GM21423 (cell line): ENCODE results near the gene MYO9B.

Source experiments
- ATAC-seq: cut with Tn5 transposase; IDR thresholded peaks from one replicate; pipeline ENCODE4 v1.9.1; 2021; ENCODE audit warnings: mild to moderate bottlenecking, moderate library complexity; ENCODE audit not compliant: unreplicated experiment

MYO9B gene, protein sequence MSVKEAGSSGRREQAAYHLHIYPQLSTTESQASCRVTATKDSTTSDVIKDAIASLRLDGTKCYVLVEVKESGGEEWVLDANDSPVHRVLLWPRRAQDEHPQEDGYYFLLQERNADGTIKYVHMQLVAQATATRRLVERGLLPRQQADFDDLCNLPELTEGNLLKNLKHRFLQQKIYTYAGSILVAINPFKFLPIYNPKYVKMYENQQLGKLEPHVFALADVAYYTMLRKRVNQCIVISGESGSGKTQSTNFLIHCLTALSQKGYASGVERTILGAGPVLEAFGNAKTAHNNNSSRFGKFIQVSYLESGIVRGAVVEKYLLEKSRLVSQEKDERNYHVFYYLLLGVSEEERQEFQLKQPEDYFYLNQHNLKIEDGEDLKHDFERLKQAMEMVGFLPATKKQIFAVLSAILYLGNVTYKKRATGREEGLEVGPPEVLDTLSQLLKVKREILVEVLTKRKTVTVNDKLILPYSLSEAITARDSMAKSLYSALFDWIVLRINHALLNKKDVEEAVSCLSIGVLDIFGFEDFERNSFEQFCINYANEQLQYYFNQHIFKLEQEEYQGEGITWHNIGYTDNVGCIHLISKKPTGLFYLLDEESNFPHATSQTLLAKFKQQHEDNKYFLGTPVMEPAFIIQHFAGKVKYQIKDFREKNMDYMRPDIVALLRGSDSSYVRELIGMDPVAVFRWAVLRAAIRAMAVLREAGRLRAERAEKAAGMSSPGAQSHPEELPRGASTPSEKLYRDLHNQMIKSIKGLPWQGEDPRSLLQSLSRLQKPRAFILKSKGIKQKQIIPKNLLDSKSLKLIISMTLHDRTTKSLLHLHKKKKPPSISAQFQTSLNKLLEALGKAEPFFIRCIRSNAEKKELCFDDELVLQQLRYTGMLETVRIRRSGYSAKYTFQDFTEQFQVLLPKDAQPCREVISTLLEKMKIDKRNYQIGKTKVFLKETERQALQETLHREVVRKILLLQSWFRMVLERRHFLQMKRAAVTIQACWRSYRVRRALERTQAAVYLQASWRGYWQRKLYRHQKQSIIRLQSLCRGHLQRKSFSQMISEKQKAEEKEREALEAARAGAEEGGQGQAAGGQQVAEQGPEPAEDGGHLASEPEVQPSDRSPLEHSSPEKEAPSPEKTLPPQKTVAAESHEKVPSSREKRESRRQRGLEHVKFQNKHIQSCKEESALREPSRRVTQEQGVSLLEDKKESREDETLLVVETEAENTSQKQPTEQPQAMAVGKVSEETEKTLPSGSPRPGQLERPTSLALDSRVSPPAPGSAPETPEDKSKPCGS (N-terminal part only)

DNA sequence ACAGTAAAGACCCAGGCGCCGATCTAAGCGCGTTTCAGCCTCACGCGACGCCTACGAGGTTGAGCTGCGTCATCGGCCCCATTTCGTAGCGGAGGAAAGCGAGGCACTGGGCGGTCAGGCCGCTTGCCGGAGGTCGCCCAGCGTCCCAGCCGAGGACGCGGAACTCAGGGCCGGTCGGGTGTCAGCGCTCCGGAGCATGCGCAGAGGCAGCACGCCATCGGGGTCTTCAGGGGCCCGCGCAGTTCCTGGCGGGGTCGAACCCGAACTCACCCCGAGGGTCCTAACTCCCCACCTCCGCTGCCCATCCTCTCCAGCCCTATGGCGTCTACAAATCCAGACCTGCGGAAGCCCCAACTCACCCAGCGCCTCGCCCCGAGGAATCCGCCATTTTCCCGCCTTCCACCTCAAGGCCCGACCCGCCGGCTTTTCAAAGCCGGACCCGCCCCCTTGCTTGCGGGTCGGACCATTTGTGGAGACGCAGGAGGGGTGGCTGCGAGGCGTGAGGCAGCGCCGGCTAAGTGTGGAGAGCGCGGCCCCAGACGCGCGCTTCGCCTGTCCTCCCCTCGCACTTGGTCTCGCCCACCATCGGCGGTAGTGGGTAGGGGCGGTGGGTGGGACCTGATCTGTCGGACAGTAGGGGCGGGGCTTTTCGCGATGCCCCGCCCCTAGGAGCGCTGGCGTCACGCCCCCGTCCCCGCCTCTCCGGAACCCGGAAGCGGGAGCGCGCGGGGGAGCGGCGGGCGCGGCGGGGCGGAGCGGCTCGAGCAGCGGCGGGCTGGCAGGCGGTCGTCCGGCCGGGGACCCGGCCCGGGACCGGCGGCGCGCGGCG lies at the start of gene MYO9B, which contains the start of gene HAUS8:
TSS of gene MYO9B (plus strand) at position 743 of the 829 bp plus-strand sequence. CDS start 25,941 bp downstream, outside the sequence.
TSS of gene HAUS8 (minus strand) at position 418 of the 829 bp plus-strand sequence. CDS start at position 388, 30 bp downstream.
- ATAC-seq, result peak; percentile 84

DNA sequence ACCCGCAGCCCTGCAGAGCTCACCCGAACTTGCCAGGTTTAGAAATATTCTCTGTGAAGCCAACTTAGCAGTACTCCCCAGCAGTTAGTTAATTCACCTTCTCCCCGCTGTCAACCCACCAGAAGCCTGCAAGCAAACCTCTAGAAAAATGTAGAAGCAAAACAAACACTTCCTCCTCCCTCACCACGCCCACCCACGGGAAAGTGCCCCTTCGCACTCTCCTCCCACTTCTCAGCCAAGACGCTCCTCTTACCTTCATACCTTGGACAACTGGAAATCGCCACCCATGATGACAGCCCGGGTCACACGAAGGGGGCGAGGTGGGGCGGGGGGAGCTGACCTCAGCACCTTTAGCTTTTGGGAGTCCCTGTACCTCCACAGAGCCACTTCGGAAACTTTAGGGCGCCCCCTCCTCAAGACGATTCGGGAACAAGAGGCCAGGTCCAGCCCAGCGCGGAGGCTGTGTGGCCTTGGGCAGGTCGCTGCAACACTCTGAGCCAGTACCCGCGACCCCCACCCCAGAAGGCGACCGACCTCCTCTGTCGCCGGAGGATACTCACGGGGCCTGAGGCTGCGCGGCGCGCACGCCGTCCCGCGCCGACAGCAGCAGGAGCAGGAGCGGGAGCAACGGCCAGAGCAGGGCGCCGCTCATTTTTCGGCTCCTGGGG lies 49.5 kb upstream of the MYO9B start:
- ATAC-seq, result no peak

DNA sequence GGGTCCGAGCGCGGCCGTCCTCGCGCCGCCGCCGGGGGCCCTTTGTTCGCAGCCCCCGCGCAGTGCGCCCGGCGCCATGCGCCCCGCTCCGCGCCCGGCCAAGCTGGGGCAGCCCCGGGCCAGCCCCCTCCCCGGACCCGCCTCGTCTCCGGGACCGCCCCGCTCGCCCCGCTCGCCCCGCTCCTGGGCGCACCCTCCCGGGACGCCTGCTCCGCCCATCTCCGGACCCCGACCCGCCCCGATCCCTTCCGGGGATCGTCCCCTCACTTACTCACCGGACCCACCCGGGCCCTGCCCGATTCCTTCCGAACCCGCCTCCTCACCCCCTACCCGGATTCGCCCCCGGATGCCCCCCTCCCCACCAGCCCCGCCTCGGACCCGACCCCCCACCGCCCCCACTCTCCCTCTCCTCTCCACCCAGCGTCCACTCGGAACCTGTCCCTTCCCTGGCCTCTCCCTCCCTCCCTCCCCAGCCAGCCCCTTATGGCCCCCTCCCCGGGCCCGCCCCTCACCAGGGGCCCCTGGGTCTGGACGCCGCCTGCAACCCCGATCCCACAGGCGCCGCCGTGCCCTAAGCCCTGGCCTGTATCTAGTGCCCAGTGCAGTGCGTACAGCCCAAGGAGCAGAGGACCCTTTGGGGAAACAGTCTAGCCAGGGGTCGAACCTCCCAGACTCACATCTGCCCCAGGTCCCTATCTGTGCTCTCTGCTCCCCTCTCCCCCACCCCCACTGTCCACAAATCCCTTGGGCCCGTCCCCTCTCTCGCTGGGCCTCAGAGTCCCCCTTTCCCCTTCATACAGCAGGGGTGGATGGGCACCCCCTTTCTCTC lies 48.7 kb upstream of the MYO9B start, which contains the start of gene CPAMD8:
TSS of gene CPAMD8 (minus strand) at position 105 of the 829 bp plus-strand sequence. CDS start 168 bp downstream, outside the sequence.
- ATAC-seq, result no peak

DNA sequence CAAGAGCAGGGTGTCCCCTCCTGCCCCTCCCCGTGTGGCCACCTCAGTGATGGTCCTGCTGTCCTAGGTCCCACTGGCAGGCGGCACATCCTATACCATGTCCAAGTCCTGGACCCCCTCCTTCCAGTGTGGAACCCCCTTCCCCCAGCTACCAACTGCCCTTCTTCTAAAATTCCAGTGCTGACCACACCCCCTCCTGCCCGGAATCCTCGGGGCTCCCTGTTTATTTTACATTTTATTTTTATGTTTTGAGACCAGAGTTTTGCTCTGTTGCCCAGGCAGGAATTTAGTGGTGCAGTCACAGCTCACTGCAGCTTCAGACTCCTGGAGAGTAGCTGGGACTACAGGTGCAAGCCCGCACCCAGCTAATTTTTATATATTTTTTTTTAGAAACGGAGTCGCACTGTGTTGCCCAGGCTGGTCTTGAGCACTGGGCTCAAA lies 48.0 kb upstream of the MYO9B start:
- no peak for ATAC-seq

DNA sequence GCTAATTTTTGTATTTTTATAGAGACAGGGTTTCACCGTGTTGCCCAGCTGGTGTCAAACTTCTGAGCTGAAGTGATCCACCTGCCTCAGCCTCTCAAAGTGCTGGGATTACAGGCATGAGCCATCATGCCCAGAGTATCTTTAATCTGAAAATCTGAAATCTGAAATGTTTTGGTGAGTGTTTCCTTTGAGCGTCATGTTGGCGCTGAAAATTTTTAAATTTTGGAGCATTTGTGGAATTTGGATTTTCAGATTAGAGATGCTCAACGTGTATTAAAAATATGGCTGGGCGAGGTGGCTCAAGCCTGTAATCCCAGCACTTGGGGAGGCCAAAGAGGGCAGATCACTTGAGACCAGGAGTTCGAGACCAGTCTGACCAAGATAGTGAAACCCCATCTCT lies 43.8 kb upstream of the MYO9B start:
- ATAC-seq, result no peak

DNA sequence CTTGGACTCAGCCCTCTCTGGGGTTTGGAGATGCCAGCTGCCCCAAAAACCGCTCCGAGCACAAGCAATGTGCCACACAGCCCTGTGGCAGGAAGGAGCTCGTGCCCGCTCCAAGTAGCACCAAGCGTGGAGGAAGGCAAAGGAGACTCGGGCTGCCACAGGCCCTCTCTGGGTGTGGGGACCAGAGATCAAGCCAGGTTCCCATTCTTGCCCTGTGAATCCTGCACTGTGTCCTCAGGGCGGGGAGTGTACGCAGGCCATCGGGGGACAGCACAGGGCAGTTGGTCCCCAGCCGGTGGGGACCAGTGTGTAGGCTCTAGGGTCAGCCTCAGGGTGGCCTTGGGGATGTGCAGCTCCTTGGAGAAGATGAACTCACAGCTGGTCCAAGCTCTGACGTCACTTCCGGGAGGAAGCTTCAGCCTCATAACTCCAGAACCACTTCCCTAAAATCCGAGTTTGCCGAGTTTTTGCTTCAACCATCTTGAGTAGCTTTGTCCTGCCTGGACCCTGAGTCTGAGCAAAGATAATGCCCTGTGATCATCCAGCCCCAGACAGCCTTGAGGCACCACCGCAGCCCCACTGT lies 39.6 kb upstream of the MYO9B start:
- no peak for ATAC-seq

DNA sequence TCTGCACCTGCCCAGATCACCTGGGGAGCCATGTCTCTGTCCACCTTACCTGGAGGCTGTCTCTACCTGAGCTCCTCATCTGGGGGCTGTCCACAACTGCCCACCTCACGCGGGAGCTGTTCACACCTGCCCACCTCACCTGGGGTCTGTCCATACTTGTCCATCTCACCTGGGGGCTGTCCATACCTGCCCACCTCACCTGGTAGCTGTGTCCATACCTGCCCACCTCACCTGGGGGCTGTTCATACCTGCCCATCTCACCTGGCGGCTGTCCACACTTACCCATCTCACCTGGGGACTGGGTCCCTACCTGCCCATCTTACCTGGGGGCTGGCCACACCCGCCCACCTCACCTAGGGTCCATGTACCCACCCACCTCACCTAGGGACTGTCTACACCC lies 38.9 kb upstream of the MYO9B start:
- ATAC-seq, result no peak

DNA sequence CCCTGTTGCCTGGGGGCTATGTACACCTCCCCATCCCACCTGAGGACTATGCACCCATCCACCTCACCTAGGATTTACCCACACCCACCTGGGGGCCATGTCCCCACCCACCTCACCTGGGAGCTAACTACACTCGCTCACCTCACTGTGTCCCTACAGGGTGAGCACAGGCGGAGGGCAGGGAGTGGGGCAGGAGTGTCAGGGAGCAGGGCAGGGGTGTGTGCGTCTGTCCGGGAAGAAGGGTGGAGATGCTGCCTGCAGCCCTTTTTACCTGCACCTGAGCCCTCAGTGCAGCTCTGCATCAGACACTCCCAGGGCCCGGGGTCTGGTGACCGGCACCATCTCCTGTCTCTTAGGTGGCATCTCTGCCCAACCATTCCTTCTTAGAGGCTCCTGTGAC lies 38.4 kb upstream of the MYO9B start:
- ATAC-seq, result no peak

DNA sequence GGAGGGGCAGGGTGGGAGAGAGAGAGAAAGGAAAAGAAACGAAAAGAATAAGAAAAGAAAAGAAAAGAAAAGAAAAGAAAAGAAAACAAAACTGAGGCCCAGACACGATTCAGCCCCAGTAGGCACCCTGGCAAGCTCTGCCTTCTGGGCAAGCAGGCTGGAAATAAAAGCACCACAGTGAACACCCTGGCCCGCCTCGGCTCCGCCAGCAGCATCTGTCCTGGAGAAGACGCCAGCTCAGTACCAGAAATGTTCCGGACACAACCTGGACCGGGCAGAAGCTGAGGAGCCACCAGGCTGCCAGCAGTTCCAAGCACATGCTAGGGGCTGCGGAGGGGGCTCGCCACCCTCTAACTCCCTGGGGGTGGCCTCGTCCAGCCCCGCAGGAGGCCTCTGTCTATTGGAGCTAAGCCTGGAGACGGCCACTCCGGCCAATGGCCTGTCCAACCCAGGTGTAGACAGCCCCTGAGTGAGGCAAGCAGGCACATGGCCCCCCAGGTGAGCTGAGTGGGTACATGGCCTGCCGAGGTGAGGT lies 37.5 kb upstream of the MYO9B start:
- no peak for ATAC-seq

DNA sequence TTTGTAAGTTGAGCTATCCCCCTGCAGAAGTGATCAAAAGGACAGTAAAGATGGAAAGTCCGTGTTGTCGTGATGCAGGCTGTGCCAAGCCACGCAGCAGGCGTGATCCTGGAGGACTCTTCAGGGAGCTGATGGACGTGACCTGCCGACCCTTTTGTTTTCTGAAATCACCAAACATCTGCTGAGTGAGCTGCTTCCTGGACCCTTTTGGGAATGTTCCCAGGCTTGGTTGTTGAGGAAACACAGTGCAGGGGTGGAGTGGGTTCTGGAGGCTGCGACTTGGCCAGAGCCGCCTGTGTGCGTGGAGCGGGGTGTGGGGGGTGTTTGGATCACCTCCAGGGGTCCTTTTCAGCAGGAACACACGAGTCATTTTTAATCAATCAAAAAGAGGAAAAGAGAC lies 33.6 kb upstream of the MYO9B start:
- ATAC-seq, result no peak

DNA sequence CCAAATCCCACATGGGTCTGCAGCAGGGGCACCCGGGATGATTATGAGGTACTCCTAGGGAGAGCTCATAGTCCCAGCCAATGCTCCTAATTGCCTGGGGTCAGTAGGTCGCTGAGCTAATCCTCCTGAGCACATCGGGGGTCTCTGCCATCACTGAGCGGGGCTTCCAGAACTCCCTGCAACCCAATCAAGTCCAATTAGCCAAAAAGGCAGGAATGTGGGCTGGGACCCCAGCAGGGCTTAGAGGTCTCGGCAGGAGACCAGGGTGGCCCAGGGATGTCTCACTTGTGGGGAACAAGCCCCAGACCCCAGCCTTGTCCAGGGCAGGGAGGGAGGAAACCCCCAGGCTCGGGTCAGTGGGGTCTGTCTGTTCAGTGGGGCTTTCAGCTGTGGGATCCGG lies 31.8 kb upstream of the MYO9B start:
- no peak for ATAC-seq

DNA sequence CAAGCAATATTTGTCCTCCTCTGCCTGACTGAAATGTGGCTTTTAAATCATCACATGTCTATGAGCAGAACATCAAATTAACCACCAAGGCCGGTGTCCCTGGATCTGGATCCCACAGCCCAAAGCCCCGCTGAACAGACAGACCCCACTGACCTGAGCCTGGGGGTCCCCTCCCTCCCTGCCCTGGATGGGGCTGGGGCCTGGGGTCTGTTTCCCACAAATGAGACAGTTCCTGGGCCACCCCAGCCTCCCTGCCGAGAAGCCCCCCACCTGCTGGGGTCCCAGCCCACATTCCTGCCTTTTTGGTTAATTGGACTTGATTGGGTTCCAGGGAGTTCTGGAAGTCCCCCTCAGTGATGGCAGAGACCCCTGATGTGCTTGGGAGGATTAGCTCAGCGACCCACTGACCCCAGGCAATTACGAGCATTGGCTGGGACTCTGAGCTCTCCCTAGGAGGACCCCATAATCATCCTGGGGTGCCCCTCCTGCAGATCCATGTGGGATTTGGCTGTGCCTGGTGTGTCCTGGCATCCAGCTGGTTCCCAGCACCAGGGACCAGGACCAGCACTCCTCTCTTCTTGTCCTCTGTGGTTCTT lies 29.6 kb upstream of the MYO9B start:
- ATAC-seq, result no peak

DNA sequence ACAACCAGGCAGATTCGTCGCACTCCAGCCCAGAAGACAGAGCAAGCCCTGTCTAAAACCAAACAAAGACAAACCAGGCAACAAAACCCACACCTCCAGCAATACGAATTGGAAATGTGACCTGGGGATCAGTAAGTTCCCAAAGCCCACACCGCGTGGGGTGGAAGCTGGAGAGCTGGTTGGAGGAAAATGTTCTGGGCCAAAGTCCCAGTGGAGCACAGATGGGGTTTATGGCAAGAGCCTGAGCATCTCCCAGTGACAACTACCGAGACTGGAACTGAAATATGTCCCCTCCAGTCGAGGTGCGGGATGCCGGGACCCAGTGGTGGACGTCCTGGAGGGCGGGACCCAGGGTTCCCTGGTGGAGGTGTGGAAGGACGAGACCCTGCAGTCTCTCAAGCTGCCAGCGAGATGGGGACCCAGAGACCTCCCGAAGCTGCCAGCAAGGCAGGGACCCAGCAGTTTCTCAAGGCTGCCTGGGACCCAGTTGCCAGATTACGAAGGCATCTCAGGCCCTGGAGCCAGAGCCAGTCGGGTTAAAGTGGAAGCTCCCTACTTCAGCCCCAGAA lies 26.6 kb upstream of the MYO9B start:
- no peak for ATAC-seq

DNA sequence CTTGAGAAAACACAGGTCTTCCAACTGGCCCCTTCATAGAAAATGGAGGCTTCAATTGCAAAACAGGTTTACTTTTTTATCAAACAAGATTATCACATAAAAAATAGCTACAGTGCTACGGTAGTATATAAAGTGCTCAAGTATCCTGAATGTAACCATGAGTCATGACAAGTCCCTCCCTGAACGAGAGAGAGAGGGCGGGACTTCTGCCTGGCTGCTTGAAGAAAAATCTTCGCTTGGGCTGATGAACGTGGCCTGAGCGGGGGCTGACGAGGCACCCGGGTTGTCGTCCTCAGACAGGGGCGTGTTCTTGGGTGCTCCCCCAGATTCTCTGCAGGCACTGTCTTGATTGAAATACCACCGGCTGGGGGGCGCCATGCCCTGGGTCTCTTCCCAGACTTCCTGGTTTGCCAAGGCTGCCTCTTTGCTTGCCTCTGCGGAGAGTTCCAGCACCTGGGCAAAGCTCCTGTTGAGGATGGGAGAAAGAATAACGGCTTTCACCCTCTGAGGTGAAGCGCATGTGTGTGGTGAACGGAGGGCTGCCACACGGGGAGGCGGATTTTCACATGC lies 25.8 kb upstream of the MYO9B start:
- no peak for ATAC-seq

DNA sequence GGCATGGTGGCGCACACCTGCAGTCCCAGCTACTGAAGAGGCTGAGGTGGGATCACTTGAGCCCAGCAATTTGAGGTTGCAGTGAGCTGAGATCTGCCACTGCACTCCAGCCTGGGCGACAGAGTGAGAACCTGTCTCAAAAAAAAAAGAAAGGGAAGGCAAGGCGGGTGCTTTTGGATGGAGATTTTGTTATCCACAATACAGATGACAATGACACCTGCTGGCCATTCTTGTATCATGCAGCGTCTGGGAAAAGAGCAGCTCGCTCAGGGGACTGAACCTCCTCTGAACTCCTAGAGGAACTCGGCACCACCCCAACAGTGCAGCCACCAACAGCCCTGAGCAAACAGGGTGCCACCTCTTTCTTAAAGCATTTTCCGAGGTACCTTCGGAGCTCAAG lies 23.1 kb upstream of the MYO9B start:
- no peak for ATAC-seq

DNA sequence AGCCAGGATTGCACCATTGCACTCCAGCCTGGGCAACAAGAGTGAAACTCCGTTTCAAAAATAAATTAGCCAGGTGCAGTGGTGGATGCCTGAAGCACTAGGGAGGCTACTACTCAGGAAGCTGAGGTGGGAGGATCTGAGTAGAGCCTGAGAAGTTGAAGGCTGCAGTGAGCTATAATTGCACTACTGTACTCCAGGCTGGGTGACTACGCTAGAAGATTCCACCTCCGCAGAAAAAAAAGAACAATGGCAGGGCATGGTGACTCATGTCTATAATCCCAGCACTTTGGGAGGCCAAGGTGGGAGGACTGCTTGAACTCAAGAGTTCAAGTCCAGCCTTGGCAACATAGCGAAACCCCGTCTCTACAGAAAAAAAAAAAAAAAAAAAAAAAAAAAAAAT lies 20.8 kb upstream of the MYO9B start:
- ATAC-seq, result no peak

DNA sequence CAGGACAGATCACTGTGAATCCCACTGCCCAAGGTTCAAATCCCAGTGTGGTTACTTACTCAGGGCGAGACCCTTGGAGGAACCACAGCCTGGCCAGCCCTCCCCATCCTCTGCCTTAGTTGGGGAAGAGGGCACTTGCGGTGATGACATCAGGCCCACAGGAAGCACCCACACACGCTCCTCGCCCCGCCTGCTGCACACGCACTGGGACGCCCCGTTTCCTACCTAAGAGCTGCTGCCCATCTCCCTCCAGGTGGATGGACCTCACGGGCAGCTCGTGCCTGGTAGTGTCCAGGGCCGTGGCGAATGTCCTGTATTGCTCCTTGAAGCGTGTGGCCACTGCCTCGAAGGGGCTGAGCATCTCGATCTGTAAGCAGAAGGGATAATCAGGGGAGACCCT lies 19.9 kb upstream of the MYO9B start:
- no peak for ATAC-seq
